GM18909 (cell line): ENCODE measurements around the gene C10orf88.
"Not testable (repeated sequence)": the region's sequence is repeated elsewhere in the genome, so short reads cannot be mapped to it uniquely, and the experiment has no call there.

Experiments
- ATAC-seq: cut with Tn5 transposase; IDR thresholded peaks from one replicate; pipeline ENCODE4 v1.9.1; 2021; ENCODE audit warnings: mild to moderate bottlenecking; ENCODE audit not compliant: unreplicated experiment, poor library complexity

C10orf88 gene

GRCh38 chr10:122968698-122969097 lies 14.7 kb upstream of the C10orf88 start:
- no peak for ATAC-seq

GRCh38 chr10:122966879-122967278 lies 12.9 kb upstream of the C10orf88 start:
- no peak for ATAC-seq

- no peak for ATAC-seq
Measured at GRCh38 chr10:122962405-122962804, 8.4 kb upstream of the C10orf88 start.

- ATAC-seq = no peak
Measured at GRCh38 chr10:122957474-122957873, 3.4 kb upstream of the C10orf88 start.

GRCh38 chr10:122955892-122956291 lies 1.9 kb upstream of the C10orf88 start:
- ATAC-seq = no peak

- ATAC-seq = no peak
Measured at GRCh38 chr10:122954731-122955050, 664 bp upstream of the C10orf88 start.

GRCh38 chr10:122949296-122949695 lies 4.7 kb downstream of the C10orf88 start:
- no peak for ATAC-seq

- no peak for ATAC-seq
Measured at GRCh38 chr10:122939856-122940543, 14.0 kb downstream of the C10orf88 start.

GRCh38 chr10:122939133-122939855 lies 14.7 kb downstream of the C10orf88 start:
- ATAC-seq = no peak

- no peak for ATAC-seq
Measured at GRCh38 chr10:122931088-122931906, 22.7 kb downstream of the C10orf88 start.

GRCh38 chr10:122930140-122930539 lies 23.9 kb downstream of the C10orf88 start:
- no peak for ATAC-seq

GRCh38 chr10:122915700-122916099 lies 38.3 kb downstream of the C10orf88 start:
- ATAC-seq = no peak

- no peak for ATAC-seq
Measured at GRCh38 chr10:122911889-122912484, 42.0 kb downstream of the C10orf88 start.

- ATAC-seq = no peak
Measured at GRCh38 chr10:122910310-122910709, 43.7 kb downstream of the C10orf88 start, which contains the start of gene FAM24A. Gene FAM24A, plus strand, starts transcription at chr10:122910610. Its CDS starts 1,025 bp downstream, at chr10:122911635.

GRCh38 chr10:122903861-122904260 lies 50.2 kb downstream of the C10orf88 start:
- not testable (repeated sequence) for ATAC-seq

GRCh38 chr10:122894261-122894944 lies 59.6 kb downstream of the C10orf88 start:
- no peak for ATAC-seq

- ATAC-seq = no peak
Measured at GRCh38 chr10:122884166-122884565, 69.9 kb downstream of the C10orf88 start.

GRCh38 chr10:122882766-122883165 lies 71.3 kb downstream of the C10orf88 start:
- no peak for ATAC-seq
